ENCODE measurements around the gene NAB1. TPM values are rescaled to one million over a fixed set of nuclear protein-coding genes. Genes with fewer than 3 reads are reported as not detected.

The NAB1 gene
- total and polyA plus RNA-seq, 2 experiments from 2014 or later, result 10.4 to 40.2 TPM

DNA sequence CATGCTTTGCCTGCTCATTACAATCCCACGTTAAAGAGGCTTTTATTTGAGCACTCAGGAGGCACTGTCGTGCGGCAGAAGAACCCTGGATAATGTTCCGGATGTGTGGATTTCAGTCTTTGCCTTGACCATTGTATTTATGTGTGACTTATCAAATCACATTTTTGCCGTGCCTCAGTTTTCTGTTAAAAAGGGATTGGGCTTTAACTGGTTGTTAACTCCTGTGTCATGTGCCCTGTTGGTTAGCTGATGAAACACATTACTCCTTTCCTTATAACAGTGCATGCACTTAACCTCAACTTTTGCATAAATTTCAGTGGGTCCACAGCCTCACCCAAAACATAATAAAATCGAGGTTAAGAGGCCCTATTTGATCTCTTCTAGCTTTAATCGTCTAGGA is 52.7 kb downstream of the NAB1 start:
- ATAC-seq, result no peak
- H2AFZ ChIP-seq, result peak overlapping the region; percentile 15; the same call in 1 of the 2 replicates
- Mint-ChIP-seq H3K4me3 (no peak overlapping the region), H3K36me3 (ENCODE audit: low read depth) (no peaks in the 10 kb centered on the region), H3K9me3 (no peaks in the 10 kb centered on the region), H3K4me1 (peaks cover 48% of the 10 kb centered on the region), H3K27me3 (ENCODE audit: insufficient read depth, low read depth, poor library complexity) (no peaks in the 10 kb centered on the region), H3K27ac (no peak overlapping the region)
- H3F3A ChIP-seq (replicated peaks; ENCODE audit: low read depth), result no peaks in the 10 kb centered on the region
- DNase-seq (ENCODE audit: low spot score), result no peak
- no peaks in the 10 kb centered on the region for H4K20me1 ChIP-seq (replicated peaks; ENCODE audit: insufficient read depth)
- no peaks in the 10 kb centered on the region for H3K9me2 ChIP-seq (ENCODE audit: insufficient read depth)
- no peak overlapping the region for H3K27ac ChIP-seq (ENCODE audit: low read depth)
- no peaks in the 10 kb centered on the region for H3K27me3 ChIP-seq (ENCODE audit: insufficient read depth)
- no peaks in the 10 kb centered on the region for H3K36me3 ChIP-seq (ENCODE audit: insufficient read depth)
- no peak overlapping the region for H3K4me3 ChIP-seq
- no peak overlapping the region for H3K4me2 ChIP-seq
- TF ChIP-seq, protein P1, sequence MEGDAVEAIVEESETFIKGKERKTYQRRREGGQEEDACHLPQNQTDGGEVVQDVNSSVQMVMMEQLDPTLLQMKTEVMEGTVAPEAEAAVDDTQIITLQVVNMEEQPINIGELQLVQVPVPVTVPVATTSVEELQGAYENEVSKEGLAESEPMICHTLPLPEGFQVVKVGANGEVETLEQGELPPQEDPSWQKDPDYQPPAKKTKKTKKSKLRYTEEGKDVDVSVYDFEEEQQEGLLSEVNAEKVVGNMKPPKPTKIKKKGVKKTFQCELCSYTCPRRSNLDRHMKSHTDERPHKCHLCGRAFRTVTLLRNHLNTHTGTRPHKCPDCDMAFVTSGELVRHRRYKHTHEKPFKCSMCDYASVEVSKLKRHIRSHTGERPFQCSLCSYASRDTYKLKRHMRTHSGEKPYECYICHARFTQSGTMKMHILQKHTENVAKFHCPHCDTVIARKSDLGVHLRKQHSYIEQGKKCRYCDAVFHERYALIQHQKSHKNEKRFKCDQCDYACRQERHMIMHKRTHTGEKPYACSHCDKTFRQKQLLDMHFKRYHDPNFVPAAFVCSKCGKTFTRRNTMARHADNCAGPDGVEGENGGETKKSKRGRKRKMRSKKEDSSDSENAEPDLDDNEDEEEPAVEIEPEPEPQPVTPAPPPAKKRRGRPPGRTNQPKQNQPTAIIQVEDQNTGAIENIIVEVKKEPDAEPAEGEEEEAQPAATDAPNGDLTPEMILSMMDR (conservative IDR thresholded peaks at IDR 0.05; ENCODE audit: low read depth in 2 of 2), result no peak
- peaks cover 23% of the 10 kb centered on the region for H3K4me1 ChIP-seq (ENCODE audit: insufficient read depth)
- no peaks in the 10 kb centered on the region for H3K79me2 ChIP-seq (replicated peaks; ENCODE audit: insufficient read depth)

DNA sequence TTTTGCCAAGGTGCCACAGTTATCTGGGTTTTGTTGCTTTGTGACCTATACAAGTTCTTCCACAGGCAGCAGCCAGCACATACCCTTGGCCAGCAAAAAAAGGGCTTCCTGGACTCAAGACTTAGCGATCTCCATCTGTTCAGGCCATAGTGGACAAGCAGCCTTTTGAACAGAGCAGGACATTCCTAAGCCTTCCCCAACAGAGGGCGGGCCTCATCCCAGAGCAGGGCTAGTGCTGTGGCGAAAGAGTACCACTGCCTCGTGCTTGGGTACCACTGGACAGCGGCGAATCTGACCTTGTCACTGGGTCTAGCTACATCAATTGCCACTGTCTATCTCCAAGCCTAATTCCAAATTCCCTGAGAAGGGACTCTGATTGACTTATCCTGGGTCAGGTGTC is 56.4 kb downstream of the NAB1 start:
- Histone ChIP-seq H2AFZ (no peak overlapping the region), H4K20me1 (replicated peaks; ENCODE audit: insufficient read depth) (no peaks in the 10 kb centered on the region), H3K27me3 (ENCODE audit: insufficient read depth) (no peaks in the 10 kb centered on the region), H3K27ac (ENCODE audit: low read depth) (no peak overlapping the region), H3K4me3 (no peak overlapping the region), H3F3A (replicated peaks; ENCODE audit: low read depth) (no peaks in the 10 kb centered on the region), H3K9me2 (ENCODE audit: insufficient read depth) (no peaks in the 10 kb centered on the region), H3K79me2 (replicated peaks; ENCODE audit: insufficient read depth) (no peaks in the 10 kb centered on the region), H3K36me3 (ENCODE audit: insufficient read depth) (peaks cover 4% of the 10 kb centered on the region; the same call in 1 of the 2 replicates), H3K4me1 (ENCODE audit: insufficient read depth) (no peaks in the 10 kb centered on the region; the same call in 1 of the 2 replicates), H3K4me2 (no peak overlapping the region)
- ATAC-seq, result peak; percentile 34; the same call in 1 of the 3 replicates
- Mint-ChIP-seq H3K9me3 (peaks cover 11% of the 10 kb centered on the region), H3K27ac (no peak overlapping the region), H3K27me3 (ENCODE audit: insufficient read depth, low read depth, poor library complexity) (peaks cover 3% of the 10 kb centered on the region), H3K4me3 (no peak overlapping the region), H3K4me1 (peaks cover 19% of the 10 kb centered on the region; the same call in 2 of the 3 replicates), H3K36me3 (ENCODE audit: low read depth) (peaks cover 7% of the 10 kb centered on the region)
- TF ChIP-seq, protein P1 (conservative IDR thresholded peaks at IDR 0.05; ENCODE audit: low read depth in 2 of 2), result peak in 1 of 2 experiments; percentile 31; a peak in 2 of 4 replicates
- TF ChIP-seq ZNF462 (CRISPR knock-in tag; IDR thresholded peaks at IDR 0.05), result no peak
- no peak for DNase-seq (ENCODE audit: low spot score)

Measured in GM23338 (cell line).